Measurements from ENCODE around the gene THSD7B.

The THSD7B gene

DNA sequence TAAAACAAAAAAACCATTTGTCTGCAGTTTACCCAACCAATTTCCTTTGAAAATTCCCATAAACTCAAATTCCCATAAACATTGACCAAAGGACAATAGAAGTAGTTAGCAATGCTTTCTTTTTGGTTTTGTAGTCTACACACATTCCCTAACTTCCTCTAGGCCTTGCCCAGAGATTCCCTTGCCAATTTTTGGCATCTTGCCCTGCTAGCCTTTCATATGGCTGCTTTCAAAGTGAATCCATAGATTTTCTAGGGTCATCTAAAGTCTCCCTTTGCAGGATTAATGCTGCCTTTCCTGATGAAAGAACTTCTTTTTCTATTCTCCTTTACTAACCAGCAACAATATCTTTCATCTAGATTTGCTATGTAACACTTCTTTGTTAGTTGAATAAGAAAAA lies 33.4 kb downstream of the THSD7B start:
- no peak overlapping the region for H3K4me3 ChIP-seq (ENCODE audit: low read depth, low read length)
- TF ChIP-seq CTCF (IDR thresholded peaks at IDR 0.05; ENCODE audit: borderline replicate concordance, insufficient read depth, low read depth, low read length): no peak

- no peak for TF ChIP-seq CTCF (IDR thresholded peaks at IDR 0.05; ENCODE audit: borderline replicate concordance, insufficient read depth, low read depth, low read length)
- H3K4me3 ChIP-seq (ENCODE audit: low read depth, low read length): no peak overlapping the region
Measured at GRCh38 chr2:136801661-136802060, 36.3 kb downstream of the THSD7B start.

DNA sequence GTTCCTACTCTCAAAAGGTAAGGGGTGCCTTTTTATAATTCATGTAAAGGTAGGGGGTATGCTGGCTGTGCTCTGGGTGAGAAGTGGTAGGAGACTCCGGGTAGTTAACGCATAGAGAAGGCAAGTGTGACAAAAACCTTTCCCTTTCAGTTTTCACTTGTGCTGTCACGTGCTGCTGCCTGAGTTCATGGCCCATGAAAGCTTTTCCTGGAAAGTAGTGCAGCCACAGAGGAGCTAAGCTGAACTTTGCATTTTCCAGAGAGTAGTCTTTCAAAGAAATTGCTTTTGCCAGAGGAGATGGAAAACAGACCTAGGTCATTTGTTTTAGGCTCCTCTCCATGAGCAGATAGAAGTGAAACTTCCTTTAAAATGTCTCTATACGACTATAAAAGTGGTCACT lies 44.7 kb downstream of the THSD7B start:
- TF ChIP-seq CTCF (IDR thresholded peaks at IDR 0.05; ENCODE audit: borderline replicate concordance, insufficient read depth, low read depth, low read length): no peak
- no peak overlapping the region for H3K4me3 ChIP-seq (ENCODE audit: low read depth, low read length)

DNA sequence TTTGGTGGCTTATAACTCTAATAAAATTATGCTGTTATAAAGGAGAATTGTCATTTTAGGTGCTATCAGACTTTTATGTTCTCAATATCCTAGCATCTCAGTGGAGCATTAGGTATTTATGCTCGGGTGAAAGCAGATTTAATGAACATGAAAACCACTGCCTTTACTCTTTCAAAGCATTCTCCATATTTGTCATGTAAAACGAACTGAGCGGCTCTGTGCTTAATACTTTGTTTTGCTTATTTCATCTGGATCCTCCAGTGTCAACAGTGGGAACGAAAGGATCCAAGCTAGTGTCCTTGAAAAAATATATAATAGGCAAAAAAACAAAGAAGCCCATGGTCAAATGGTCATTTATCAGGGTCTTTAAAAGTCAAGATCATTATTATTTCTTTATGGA lies 53.5 kb downstream of the THSD7B start:
- TF ChIP-seq CTCF (IDR thresholded peaks at IDR 0.05; ENCODE audit: borderline replicate concordance, insufficient read depth, low read depth, low read length): no peak
- H3K4me3 ChIP-seq (ENCODE audit: low read depth, low read length): no peak overlapping the region

GRCh38 chr2:136823291-136823690 lies 57.9 kb downstream of the THSD7B start:
- no peak for TF ChIP-seq CTCF (IDR thresholded peaks at IDR 0.05; ENCODE audit: borderline replicate concordance, insufficient read depth, low read depth, low read length)
- no peak overlapping the region for H3K4me3 ChIP-seq (ENCODE audit: low read depth, low read length)

- TF ChIP-seq CTCF (IDR thresholded peaks at IDR 0.05; ENCODE audit: borderline replicate concordance, insufficient read depth, low read depth, low read length): no peak
- no peak overlapping the region for H3K4me3 ChIP-seq (ENCODE audit: low read depth, low read length)
Measured at GRCh38 chr2:136828162-136828561, 62.8 kb downstream of the THSD7B start.

DNA sequence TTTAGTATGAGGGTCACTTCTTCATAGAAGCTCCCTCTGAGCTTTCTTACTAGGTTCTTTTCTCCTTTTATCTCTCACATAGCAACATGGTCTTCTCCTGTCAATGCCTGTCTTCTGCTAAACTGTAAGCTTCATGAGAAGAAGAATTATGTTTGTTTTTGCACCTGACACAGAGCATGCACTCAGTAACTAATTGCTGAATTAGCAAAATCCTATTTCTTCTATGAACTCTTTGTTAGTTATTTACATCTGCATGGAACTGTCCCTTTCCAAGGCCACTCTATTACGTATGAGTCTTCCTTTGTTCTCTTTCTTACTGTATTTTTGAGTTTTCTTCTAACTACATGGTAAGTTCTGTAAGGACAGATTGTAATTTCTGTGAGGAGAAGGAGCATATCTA lies 63.4 kb downstream of the THSD7B start:
- no peak for TF ChIP-seq CTCF (IDR thresholded peaks at IDR 0.05; ENCODE audit: borderline replicate concordance, insufficient read depth, low read depth, low read length)
- no peak overlapping the region for H3K4me3 ChIP-seq (ENCODE audit: low read depth, low read length)
